HL-60 (cell line): ENCODE results near the gene FBXO40.

Experiments
- DNase-seq, 2 experiments: peaks; one replicate each; pipeline ENCODE4 v3.0.0-alpha.2; 2010 to 2020; ENCODE audit warnings: low read depth in 1 of 2, low spot score in 1 of 2
- H3K27ac ChIP-seq: fragments of 250-450 bp; sonication (Bioruptor Pico); replicated peaks from 2 replicates; pipeline ENCODE4 v1.5.1; 2020; ENCODE audit warnings: mild to moderate bottlenecking, moderate library complexity
- H3K27me3 ChIP-seq: fragments of 250-450 bp; sonication (Bioruptor Pico); 2 replicates; pipeline ENCODE4 v1.5.1; 2021; ENCODE audit warnings: mild to moderate bottlenecking, moderate library complexity; ENCODE audit not compliant: insufficient read depth, poor library complexity, severe bottlenecking
- H3K4me3 ChIP-seq: replicated peaks from 2 replicates; pipeline ENCODE4 v1.5.1; 2011; ENCODE audit warnings: mild to moderate bottlenecking, control low read depth, low read length; ENCODE audit not compliant: insufficient read depth
- GABPA ChIP-seq: IDR thresholded peaks from 2 replicates; pipeline ENCODE4 v1.6.1; 2012; ENCODE audit warnings: low read depth
- POLR2AphosphoS5 ChIP-seq: IDR thresholded peaks from 2 replicates; pipeline ENCODE4 v1.6.1; 2012; ENCODE audit warnings: low read depth
- SPI1 ChIP-seq: IDR thresholded peaks from 2 replicates; pipeline ENCODE4 v1.6.1; 2012; ENCODE audit warnings: low read depth, mild to moderate bottlenecking, borderline replicate concordance
- TF ChIP-seq, protein P1 (sequence below): IDR thresholded peaks from one replicate; pipeline ENCODE4 v1.5.1; 2011; ENCODE audit warnings: low read length, control low read depth, inconsistent platforms; ENCODE audit not compliant: insufficient read depth
- TF ChIP-seq, protein P2 (sequence below): IDR thresholded peaks from 2 replicates; pipeline ENCODE4 v1.6.1; 2012; ENCODE audit warnings: low read depth; ENCODE audit not compliant: insufficient replicate concordance

Gene FBXO40

DNA sequence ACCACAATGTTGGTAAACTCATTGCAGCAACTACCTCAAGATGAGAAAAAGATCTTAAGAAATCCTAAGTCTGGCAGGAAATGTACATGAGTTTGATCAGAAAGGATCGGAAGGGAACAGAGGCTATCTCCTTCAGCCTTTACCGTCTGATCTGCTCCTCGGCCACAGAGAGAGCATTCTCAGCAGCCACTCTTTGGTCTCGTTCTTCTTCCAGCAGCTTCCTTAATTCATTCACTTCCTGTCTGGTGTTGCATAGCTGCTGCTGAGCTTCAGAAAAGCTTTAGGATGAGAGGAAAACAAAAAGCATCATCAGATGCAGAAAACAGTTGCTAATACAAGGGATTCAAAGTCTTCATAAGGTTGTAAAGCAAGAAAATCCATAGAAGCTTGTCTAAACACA lies 74.2 kb downstream of the FBXO40 start:
- Histone ChIP-seq H3K4me3 (no peak overlapping the region), H3K27ac (peak overlapping the region; percentile 38), H3K27me3 (no peaks in the 10 kb centered on the region)
- peak in 1 of 2 experiments; percentile 57 for DNase-seq
- peak; percentile 79 for TF ChIP-seq SPI1
- TF ChIP-seq POLR2AphosphoS5: no peak

DNA sequence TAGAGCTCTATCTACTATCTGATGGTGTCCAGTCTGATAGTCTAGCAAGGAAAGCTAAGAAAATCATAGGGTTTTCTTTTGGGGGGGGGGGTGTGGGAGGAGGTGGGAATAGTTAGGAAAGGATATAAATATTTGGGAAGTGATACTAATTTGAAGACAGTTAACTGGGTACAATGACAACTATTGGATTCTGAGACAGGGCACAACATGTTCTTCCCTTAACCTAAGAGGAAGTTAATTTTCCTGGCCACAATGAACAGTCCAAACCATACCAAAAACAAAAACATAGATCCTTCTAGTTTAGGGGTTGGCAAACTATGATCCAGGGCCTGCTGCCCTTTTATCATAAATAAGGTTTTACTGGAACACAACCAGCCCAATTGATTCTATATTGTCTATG lies 77.5 kb downstream of the FBXO40 start:
- no peak for DNase-seq
- H3K4me3 ChIP-seq: no peak overlapping the region
- no peak for TF ChIP-seq GABPA
- H3K27me3 ChIP-seq: no peaks in the 10 kb centered on the region
- H3K27ac ChIP-seq: no peak overlapping the region

DNA sequence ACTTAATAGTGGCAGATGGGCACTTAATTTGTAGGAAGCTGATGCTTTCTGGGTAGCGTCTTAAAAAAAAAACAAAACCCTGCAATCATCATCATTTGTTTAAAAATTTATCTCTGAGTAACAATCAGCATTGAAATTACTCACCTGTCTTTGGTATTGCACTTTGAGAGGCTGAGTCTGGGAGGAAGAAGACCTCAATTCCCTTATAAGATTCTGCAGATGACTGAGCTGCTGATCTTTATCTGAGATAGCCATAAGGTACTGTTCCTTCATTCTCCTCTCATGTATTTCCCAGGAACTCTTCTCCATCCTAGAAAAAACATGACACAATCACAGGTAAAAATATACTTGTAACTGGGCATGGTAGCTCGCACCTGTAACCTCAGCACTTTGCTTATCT lies 84.0 kb downstream of the FBXO40 start:
- H3K4me3 ChIP-seq: no peak overlapping the region
- no peak for DNase-seq
- TF ChIP-seq GABPA (no peak), POLR2AphosphoS5 (no peak), SPI1 (no peak)
- TF ChIP-seq, protein P1, sequence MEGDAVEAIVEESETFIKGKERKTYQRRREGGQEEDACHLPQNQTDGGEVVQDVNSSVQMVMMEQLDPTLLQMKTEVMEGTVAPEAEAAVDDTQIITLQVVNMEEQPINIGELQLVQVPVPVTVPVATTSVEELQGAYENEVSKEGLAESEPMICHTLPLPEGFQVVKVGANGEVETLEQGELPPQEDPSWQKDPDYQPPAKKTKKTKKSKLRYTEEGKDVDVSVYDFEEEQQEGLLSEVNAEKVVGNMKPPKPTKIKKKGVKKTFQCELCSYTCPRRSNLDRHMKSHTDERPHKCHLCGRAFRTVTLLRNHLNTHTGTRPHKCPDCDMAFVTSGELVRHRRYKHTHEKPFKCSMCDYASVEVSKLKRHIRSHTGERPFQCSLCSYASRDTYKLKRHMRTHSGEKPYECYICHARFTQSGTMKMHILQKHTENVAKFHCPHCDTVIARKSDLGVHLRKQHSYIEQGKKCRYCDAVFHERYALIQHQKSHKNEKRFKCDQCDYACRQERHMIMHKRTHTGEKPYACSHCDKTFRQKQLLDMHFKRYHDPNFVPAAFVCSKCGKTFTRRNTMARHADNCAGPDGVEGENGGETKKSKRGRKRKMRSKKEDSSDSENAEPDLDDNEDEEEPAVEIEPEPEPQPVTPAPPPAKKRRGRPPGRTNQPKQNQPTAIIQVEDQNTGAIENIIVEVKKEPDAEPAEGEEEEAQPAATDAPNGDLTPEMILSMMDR: no peak
- TF ChIP-seq, protein P2, sequence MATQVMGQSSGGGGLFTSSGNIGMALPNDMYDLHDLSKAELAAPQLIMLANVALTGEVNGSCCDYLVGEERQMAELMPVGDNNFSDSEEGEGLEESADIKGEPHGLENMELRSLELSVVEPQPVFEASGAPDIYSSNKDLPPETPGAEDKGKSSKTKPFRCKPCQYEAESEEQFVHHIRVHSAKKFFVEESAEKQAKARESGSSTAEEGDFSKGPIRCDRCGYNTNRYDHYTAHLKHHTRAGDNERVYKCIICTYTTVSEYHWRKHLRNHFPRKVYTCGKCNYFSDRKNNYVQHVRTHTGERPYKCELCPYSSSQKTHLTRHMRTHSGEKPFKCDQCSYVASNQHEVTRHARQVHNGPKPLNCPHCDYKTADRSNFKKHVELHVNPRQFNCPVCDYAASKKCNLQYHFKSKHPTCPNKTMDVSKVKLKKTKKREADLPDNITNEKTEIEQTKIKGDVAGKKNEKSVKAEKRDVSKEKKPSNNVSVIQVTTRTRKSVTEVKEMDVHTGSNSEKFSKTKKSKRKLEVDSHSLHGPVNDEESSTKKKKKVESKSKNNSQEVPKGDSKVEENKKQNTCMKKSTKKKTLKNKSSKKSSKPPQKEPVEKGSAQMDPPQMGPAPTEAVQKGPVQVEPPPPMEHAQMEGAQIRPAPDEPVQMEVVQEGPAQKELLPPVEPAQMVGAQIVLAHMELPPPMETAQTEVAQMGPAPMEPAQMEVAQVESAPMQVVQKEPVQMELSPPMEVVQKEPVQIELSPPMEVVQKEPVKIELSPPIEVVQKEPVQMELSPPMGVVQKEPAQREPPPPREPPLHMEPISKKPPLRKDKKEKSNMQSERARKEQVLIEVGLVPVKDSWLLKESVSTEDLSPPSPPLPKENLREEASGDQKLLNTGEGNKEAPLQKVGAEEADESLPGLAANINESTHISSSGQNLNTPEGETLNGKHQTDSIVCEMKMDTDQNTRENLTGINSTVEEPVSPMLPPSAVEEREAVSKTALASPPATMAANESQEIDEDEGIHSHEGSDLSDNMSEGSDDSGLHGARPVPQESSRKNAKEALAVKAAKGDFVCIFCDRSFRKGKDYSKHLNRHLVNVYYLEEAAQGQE: no peak
- H3K27ac ChIP-seq: no peak overlapping the region
- no peaks in the 10 kb centered on the region for H3K27me3 ChIP-seq
